HCT116 (cell line): ENCODE results near the gene CUEDC2. TPM values are rescaled to one million over a fixed set of nuclear protein-coding genes. Genes with fewer than 3 reads are reported as not detected.

Experiments used
- ATAC-seq: fragments of 200-7000 bp; cut with Tn5 transposase; 2 replicates; pipeline ENCODE4 v1.9.1; 2020; ENCODE audit warnings: mild to moderate bottlenecking, moderate library complexity
- BruUV-seq: library from RNA; stranded (reverse); fragments of 400-500 nt; replicated peaks from 2 replicates; lab custom pipeline; 2021; lab: Mats Ljungman, UMichigan
- CTCF ChIA-PET: fragments of 300-600 bp; sonication (Branson Sonifier 250); formaldehyde crosslinking; loops from one replicate; lab custom pipeline; 2021; ENCODE audit warnings: antibody characterized with exemption; lab: Charles Lee
- POLR2A ChIA-PET: fragments of 300-600, 350-600 bp; sonication (Branson Sonifier 250); formaldehyde crosslinking; loops from one replicate; lab custom pipeline; 2021; ENCODE audit warnings: antibody characterized with exemption; lab: Charles Lee
- RAD21 ChIA-PET, 2 experiments: fragments of 300-600 bp; sonication (Branson Sonifier 250); formaldehyde crosslinking; loops; one replicate each; lab custom pipeline; 2023; ENCODE audit warnings: low total read pairs in 2 of 2; ENCODE audit not compliant: uncharacterized antibody in 2 of 2, unreplicated experiment in 2 of 2, low non-redundant PET in 1 of 2; lab: Charles Lee
- DNase-seq: peaks from one replicate; pipeline ENCODE4 v3.0.0-alpha.2; 2010; ENCODE audit warnings: low read depth, low spot score
- H2AFZ ChIP-seq: fragments of 200-600 bp; shearing (Covaris generic), sonication (generic); 2 replicates; pipeline ENCODE4 v1.6.1; 2017; ENCODE audit warnings: low read depth, mixed run types, mixed read lengths, antibody characterized with exemption, low read length; ENCODE audit not compliant: poor library complexity, severe bottlenecking
- H3K27ac ChIP-seq: 2 replicates; pipeline ENCODE4 v1.5.1; 2012; ENCODE audit warnings: low read depth, low read length
- H3K27me3 ChIP-seq: fragments of 200-600 bp; sonication (generic); 2 replicates; pipeline ENCODE4 v1.6.1; 2016; ENCODE audit warnings: mixed run types, low read length, mixed read lengths; ENCODE audit not compliant: insufficient read depth
- H3K36me3 ChIP-seq, 2 experiments: fragments of 200-500 bp in 1 of 2; fragments of 200-600 bp in 1 of 2; sonication (Bioruptor generic) in 1 of 2; sonication (generic) in 1 of 2; 2 replicates each; pipeline versions ENCODE4 v1.5.1 to v1.6.1; 2014 to 2016; ENCODE audit warnings: low read length in 2 of 2, inconsistent platforms in 1 of 2, mixed read lengths in 1 of 2, mixed run types in 1 of 2; ENCODE audit not compliant: insufficient read depth in 2 of 2, control insufficient read depth in 1 of 2
- H3K4me1 ChIP-seq, 2 experiments: fragments of 200-600 bp in 1 of 2; sonication (generic) in 1 of 2; 2 replicates each; pipeline versions ENCODE4 v1.5.1 to v1.6.1; 2012 to 2017; ENCODE audit warnings: low read length in 2 of 2, inconsistent platforms in 1 of 2, mild to moderate bottlenecking in 1 of 2, mixed read lengths in 1 of 2, mixed run types in 1 of 2, moderate library complexity in 1 of 2; ENCODE audit not compliant: insufficient read depth in 2 of 2, control insufficient read depth in 1 of 2
- H3K4me2 ChIP-seq: fragments of 200-600 bp; sonication (generic); 2 replicates; pipeline ENCODE4 v1.6.1; 2017; ENCODE audit warnings: mixed run types, low read length, mixed read lengths
- H3K4me3 ChIP-seq, 2 experiments: fragments of 200-600 bp in 1 of 2; sonication (generic) in 1 of 2; replicated peaks in 1 of 2; 2 replicates each; pipeline ENCODE4 v1.5.1; 2011 to 2016; ENCODE audit warnings: low read length in 2 of 2, control low read depth in 1 of 2, low read depth in 1 of 2, mild to moderate bottlenecking in 1 of 2, mixed read lengths in 1 of 2, mixed run types in 1 of 2
- H3K79me2 ChIP-seq: fragments of 200-600 bp; sonication (generic); 2 replicates; pipeline ENCODE4 v1.6.1; 2017; ENCODE audit warnings: mild to moderate bottlenecking, mixed run types, low read length, moderate library complexity, mixed read lengths; ENCODE audit not compliant: insufficient read depth
- H3K9ac ChIP-seq: fragments of 200-600 bp; sonication (generic); 2 replicates; pipeline ENCODE4 v1.6.1; 2016; ENCODE audit warnings: low read length, mixed read lengths
- H3K9me2 ChIP-seq: fragments of 200-600 bp; sonication (generic), shearing (Covaris generic); 2 replicates; pipeline ENCODE4 v1.6.1; 2017; ENCODE audit warnings: mixed run types, mild to moderate bottlenecking, moderate library complexity; ENCODE audit not compliant: insufficient read depth
- H3K9me3 ChIP-seq, 2 experiments: fragments of 200-500 bp in 1 of 2; fragments of 200-600 bp in 1 of 2; sonication (Bioruptor generic) in 1 of 2; sonication (generic) in 1 of 2; 2 replicates each; pipeline ENCODE4 v1.6.1; 2014 to 2017; ENCODE audit warnings: low read length in 2 of 2, mixed read lengths in 2 of 2, inconsistent platforms in 1 of 2, low read depth in 1 of 2, mild to moderate bottlenecking in 1 of 2, mixed run types in 1 of 2, moderate library complexity in 1 of 2; ENCODE audit not compliant: control insufficient read depth in 1 of 2, insufficient read depth in 1 of 2
- H4K20me1 ChIP-seq: fragments of 200-600 bp; sonication (generic), shearing (Covaris generic); 2 replicates; pipeline ENCODE4 v1.6.1; 2017; ENCODE audit warnings: mixed run types, mild to moderate bottlenecking, moderate library complexity; ENCODE audit not compliant: insufficient read depth
- CBX3 ChIP-seq: IDR thresholded peaks from 2 replicates; pipeline ENCODE4 v1.6.1; 2012; ENCODE audit warnings: low read depth
- CTCF ChIP-seq, 3 experiments: fragments of 200-600 bp in 1 of 3; sonication (generic) in 1 of 3; IDR thresholded peaks in 2 of 3; conservative IDR thresholded peaks in 1 of 3; 2 replicates each; pipeline ENCODE4 v1.5.1; 2012 to 2017; ENCODE audit warnings: low read depth in 2 of 3, low read length in 2 of 3, antibody characterized with exemption in 1 of 3, borderline replicate concordance in 1 of 3, control low read depth in 1 of 3, mild to moderate bottlenecking in 1 of 3, mixed read lengths in 1 of 3, mixed run types in 1 of 3, moderate library complexity in 1 of 3; ENCODE audit not compliant: insufficient read depth in 1 of 3
- EGR1 ChIP-seq: IDR thresholded peaks from 2 replicates; pipeline ENCODE4 v1.6.1; 2012; ENCODE audit warnings: low read depth
- ELF1 ChIP-seq: IDR thresholded peaks from 2 replicates; pipeline ENCODE4 v1.6.1; 2012; ENCODE audit warnings: low read depth, borderline replicate concordance
- EZH2phosphoT487 ChIP-seq: fragments of 200-600 bp; IDR thresholded peaks from 2 replicates; pipeline ENCODE4 v1.6.1; 2018; ENCODE audit warnings: antibody characterized with exemption, borderline replicate concordance
- FOSL1 ChIP-seq: IDR thresholded peaks from 2 replicates; pipeline ENCODE4 v1.6.1; 2012; ENCODE audit warnings: low read depth
- POLR2A ChIP-seq: IDR thresholded peaks from 2 replicates; pipeline ENCODE4 v1.7.0; 2011; ENCODE audit warnings: borderline replicate concordance; ENCODE audit not compliant: insufficient read depth, insufficient read length; ENCODE audit errors: extremely low read depth
- RAD21 ChIP-seq: IDR thresholded peaks from 2 replicates; pipeline ENCODE4 v1.6.1; 2012; ENCODE audit warnings: low read depth, mild to moderate bottlenecking
- SIN3A ChIP-seq: IDR thresholded peaks from 2 replicates; pipeline ENCODE4 v1.6.1; 2012; ENCODE audit warnings: low read depth
- SRF ChIP-seq: IDR thresholded peaks from 2 replicates; pipeline ENCODE4 v1.6.1; 2012; ENCODE audit warnings: low read depth
- TCF7L2 ChIP-seq: IDR thresholded peaks from 2 replicates; pipeline ENCODE4 v1.7.0; 2011; ENCODE audit warnings: borderline replicate concordance, inconsistent platforms; ENCODE audit not compliant: insufficient read depth, insufficient read length; ENCODE audit errors: extremely low read depth
- ZBTB33 ChIP-seq: IDR thresholded peaks from 2 replicates; pipeline ENCODE4 v1.6.1; 2011; ENCODE audit warnings: mild to moderate bottlenecking, low read length, moderate library complexity; ENCODE audit not compliant: insufficient replicate concordance; ENCODE audit errors: extremely low read depth
- ZFX ChIP-seq: fragments of 450-650 bp; IDR thresholded peaks from 2 replicates; pipeline ENCODE4 v1.6.1; 2017
- intact Hi-C: fragments of 100-400 bp; cut with micrococcal nuclease; formaldehyde crosslinking; loops from 2 replicates; pipeline ENCODE4 v1.10.0; 2022
- total RNA-seq: library from RNA; stranded (reverse); gene quantifications from one replicate; pipeline ENCODE4 v1.2.1, GENCODE V29; 2021; ENCODE audit not compliant: unreplicated experiment

CUEDC2 gene
- total RNA-seq, 1 experiment from 2014 or later: 96.7 TPM

DNA sequence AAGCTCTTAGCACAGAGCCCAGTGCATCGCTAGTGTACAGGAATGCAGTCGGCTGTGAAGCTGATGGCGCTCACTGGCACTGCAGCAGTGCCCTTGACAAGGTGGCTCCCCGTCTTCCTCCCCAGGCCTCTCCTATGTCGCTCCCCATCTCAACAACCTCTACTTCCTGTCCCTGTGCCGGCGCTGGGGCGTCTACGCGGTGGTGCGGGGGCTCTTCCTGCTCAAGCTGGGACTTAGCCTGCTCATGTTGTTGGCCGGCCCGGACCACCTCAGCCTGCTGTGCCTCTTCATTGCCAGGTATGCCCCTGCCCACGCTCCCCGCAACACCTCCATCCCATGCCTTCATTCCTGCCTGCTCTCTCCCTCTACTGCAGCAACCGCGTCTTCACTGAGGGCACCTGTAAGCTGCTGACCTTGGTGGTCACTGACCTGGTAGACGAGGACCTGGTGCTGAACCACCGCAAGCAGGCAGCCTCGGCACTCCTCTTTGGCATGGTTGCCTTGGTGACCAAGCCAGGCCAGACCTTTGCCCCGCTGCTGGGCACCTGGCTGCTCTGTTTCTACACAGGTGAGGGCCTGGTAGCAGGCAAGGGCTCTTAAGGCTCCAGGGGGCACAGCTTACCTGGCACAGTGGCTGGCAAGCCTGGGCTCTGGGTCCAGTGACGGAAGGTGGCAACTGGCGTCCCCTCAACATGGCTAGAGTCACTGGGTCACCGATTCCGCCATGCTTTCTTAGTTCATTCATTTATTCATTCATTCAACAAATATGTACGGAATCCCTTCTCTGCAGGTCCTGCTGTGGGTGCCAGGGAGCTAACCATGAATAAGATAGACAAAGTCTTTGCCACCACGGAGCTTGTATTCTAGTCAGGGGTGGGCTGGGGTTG lies 41.3 kb upstream of the CUEDC2 start:
- intact Hi-C loops: no loop called here
- ChIA-PET CTCF (interaction anchor here (0.6 kb wide), 1 partner anchor 80 kb away, joined by 3 read pairs; no protein-coding TSS in a partner anchor), RAD21 (no interaction called here), POLR2A (interaction anchor here (0.6 kb wide), 1 partner anchor 23 kb away, joined by 4 read pairs; no protein-coding TSS in a partner anchor)
- Histone ChIP-seq H3K4me3 (no peak overlapping the region), H3K27ac (no peak overlapping the region), H4K20me1 (no peaks in the 10 kb centered on the region), H3K27me3 (no peaks in the 10 kb centered on the region), H3K9me3 (no peaks in the 10 kb centered on the region), H2AFZ (no peak overlapping the region), H3K79me2 (no peaks in the 10 kb centered on the region), H3K4me2 (no peak overlapping the region)
- ATAC-seq: no peak
- TF ChIP-seq POLR2A (no peak), ZFX (no peak), EZH2phosphoT487 (no peak), ZBTB33 (no peak), ELF1 (no peak), RAD21 (no peak), SRF (no peak), CBX3 (no peak), EGR1 (no peak), FOSL1 (no peak), TCF7L2 (no peak), CTCF (IDR thresholded peaks at IDR 0.05 in 2 of 3, conservative IDR thresholded peaks at IDR 0.05 in 1 of 3; ENCODE audit: borderline replicate concordance in 1 of 3, insufficient read depth in 1 of 3, low read depth in 2 of 3, low read length in 2 of 3) (no peak), SIN3A (no peak)
- TF ChIP-seq, all 23 proteins: peak for 0
- Histone ChIP-seq H3K9ac (no peak overlapping the region), H3K9me2 (no peaks in the 10 kb centered on the region), H3K36me3 (peaks cover 2 to 19% of the 10 kb centered on the region in 2 experiments; a peak in 1 of 4 replicates), H3K4me1 (no peaks in the 10 kb centered on the region)
- DNase-seq: no peak
- BruUV-seq: no TSS peak
